H1 (cell line): ENCODE results near the gene SNRNP200. TPM values are rescaled to one million over a fixed set of nuclear protein-coding genes. Genes with fewer than 3 reads are reported as not detected.

Source experiments
- CTCF ChIA-PET: fragments of 300-600 bp; sonication (Branson Sonifier 250); formaldehyde crosslinking; loops from one replicate; lab custom pipeline; 2021; ENCODE audit not compliant: partially characterized antibody; lab: Charles Lee
- POLR2A ChIA-PET: fragments of 300-600 bp; sonication (Branson Sonifier 250); formaldehyde crosslinking; loops from one replicate; lab custom pipeline; 2021; ENCODE audit warnings: inconsistent platforms; ENCODE audit not compliant: partially characterized antibody; lab: Charles Lee
- DNase-seq, 2 experiments: peaks; one replicate each; pipeline versions ENCODE4 v3.0.0 to v3.0.0-alpha.2; 2010 to 2022; ENCODE audit warnings: low spot score in 2 of 2, low read depth in 1 of 2, mixed read lengths in 1 of 2
- FAIRE-seq: peaks from 2 replicates; lab custom pipeline; 2011; peaks lifted over from hg19 to GRCh38; lab: Jason Lieb, UNC
- H2AFZ ChIP-seq: 2 replicates; pipeline ENCODE4 v1.8.1; 2012; ENCODE audit warnings: low read length, inconsistent platforms
- H2AK5ac ChIP-seq: 2 replicates; pipeline ENCODE4 v1.6.1; 2013; ENCODE audit warnings: low read depth, low read length
- H2BK120ac ChIP-seq: replicated peaks from 2 replicates; pipeline ENCODE3; 2013; ENCODE audit warnings: low read depth, low read length, inconsistent platforms
- H2BK12ac ChIP-seq: 2 replicates; pipeline ENCODE4 v1.6.1; 2013; ENCODE audit warnings: low read depth, low read length
- H2BK15ac ChIP-seq: 2 replicates; pipeline ENCODE4 v1.6.1; 2013; ENCODE audit warnings: low read length
- H2BK20ac ChIP-seq: 2 replicates; pipeline ENCODE4 v1.6.1; 2013; ENCODE audit warnings: low read length
- H2BK5ac ChIP-seq: 2 replicates; pipeline ENCODE4 v1.6.1; 2013; ENCODE audit warnings: low read depth, low read length
- H3K14ac ChIP-seq: 2 replicates; pipeline ENCODE4 v1.6.1; 2013; ENCODE audit warnings: inconsistent platforms; ENCODE audit not compliant: insufficient read length
- H3K18ac ChIP-seq: 2 replicates; pipeline ENCODE4 v1.6.1; 2013; ENCODE audit warnings: low read length; ENCODE audit errors: extremely low read depth
- H3K23ac ChIP-seq: 2 replicates; pipeline ENCODE4 v1.6.1; 2013; ENCODE audit warnings: inconsistent platforms; ENCODE audit not compliant: insufficient read length
- H3K23me2 ChIP-seq: 2 replicates; pipeline ENCODE4 v1.6.1; 2013; ENCODE audit warnings: low read depth, low read length
- H3K27ac ChIP-seq: 2 replicates; pipeline ENCODE4 v1.6.1; 2011; ENCODE audit warnings: low read depth, low read length, inconsistent platforms
- H3K27me3 ChIP-seq, 4 experiments: replicated peaks in 1 of 4; 1 replicate in 1 of 4; 2 replicates in 3 of 4; pipeline versions ENCODE4 v1.6.1 to v1.8.1; 2011 to 2013; ENCODE audit warnings: low read length in 3 of 4, mild to moderate bottlenecking in 3 of 4, inconsistent platforms in 2 of 4, mixed read lengths in 2 of 4, moderate library complexity in 1 of 4; ENCODE audit not compliant: control insufficient read depth in 3 of 4, insufficient read depth in 3 of 4; ENCODE audit errors: extremely low read depth in 1 of 4
- H3K36me3 ChIP-seq, 4 experiments: 2 replicates each; pipeline versions ENCODE4 v1.6.1 to v1.8.1; 2011 to 2013; ENCODE audit warnings: mild to moderate bottlenecking in 4 of 4, low read length in 3 of 4, moderate library complexity in 2 of 4, control low read depth in 1 of 4, inconsistent platforms in 1 of 4; ENCODE audit not compliant: insufficient read depth in 4 of 4, control insufficient read depth in 2 of 4
- H3K4ac ChIP-seq: replicated peaks from 2 replicates; pipeline ENCODE3; 2013; ENCODE audit warnings: low read length, low read depth, mixed read lengths, inconsistent platforms; ENCODE audit not compliant: insufficient read length
- H3K4me1 ChIP-seq, 4 experiments: replicated peaks in 1 of 4; 1 replicate in 1 of 4; 2 replicates in 3 of 4; pipeline versions ENCODE4 v1.6.1 to v1.8.1; 2011 to 2013; ENCODE audit warnings: low read length in 3 of 4, inconsistent platforms in 2 of 4, mixed read lengths in 1 of 4; ENCODE audit not compliant: insufficient read depth in 4 of 4, control insufficient read depth in 3 of 4
- H3K4me2 ChIP-seq, 2 experiments: 2 replicates each; pipeline versions ENCODE4 v1.6.1 to v1.8.1; 2011 to 2013; ENCODE audit warnings: low read depth in 2 of 2, low read length in 2 of 2, control low read depth in 1 of 2, inconsistent platforms in 1 of 2, mild to moderate bottlenecking in 1 of 2; ENCODE audit not compliant: insufficient read depth in 1 of 2
- H3K4me3 ChIP-seq, 4 experiments: fragments of 200-600, 300-600 bp in 1 of 4; sonication (generic), shearing (Covaris generic), sonication (Bioruptor Twin) in 1 of 4; 2 replicates each; pipeline versions ENCODE4 v1.5.1 to v1.8.1; 2011 to 2016; ENCODE audit warnings: low read length in 4 of 4, low read depth in 3 of 4, control low read depth in 2 of 4, inconsistent platforms in 2 of 4, mild to moderate bottlenecking in 2 of 4, mixed read lengths in 1 of 4, moderate library complexity in 1 of 4; ENCODE audit not compliant: insufficient read depth in 2 of 4; ENCODE audit errors: extremely low read depth in 1 of 4
- H3K56ac ChIP-seq: replicated peaks from 2 replicates; pipeline ENCODE3; 2013; ENCODE audit warnings: low read depth, mild to moderate bottlenecking, mixed read lengths, low read length, inconsistent platforms; ENCODE audit not compliant: insufficient read length
- H3K79me1 ChIP-seq: 2 replicates; pipeline ENCODE4 v1.6.1; 2013; ENCODE audit warnings: low read depth, low read length, control low read depth
- H3K79me2 ChIP-seq, 2 experiments: 2 replicates each; pipeline versions ENCODE4 v1.6.1 to v1.8.1; 2012 to 2013; ENCODE audit warnings: low read length in 2 of 2, mild to moderate bottlenecking in 2 of 2, inconsistent platforms in 1 of 2; ENCODE audit not compliant: insufficient read depth in 2 of 2, control insufficient read depth in 1 of 2
- H3K9ac ChIP-seq, 4 experiments: replicated peaks in 1 of 4; 1 replicate in 1 of 4; 2 replicates in 3 of 4; pipeline versions ENCODE4 v1.6.1 to v1.8.1; 2011 to 2013; ENCODE audit warnings: low read depth in 3 of 4, low read length in 3 of 4, control low read depth in 2 of 4, mild to moderate bottlenecking in 2 of 4, moderate library complexity in 2 of 4, inconsistent platforms in 1 of 4; ENCODE audit errors: extremely low read depth in 1 of 4
- H3K9me3 ChIP-seq, 2 experiments: 2 replicates each; pipeline versions ENCODE4 v1.6.1 to v1.8.1; 2012 to 2013; ENCODE audit warnings: mild to moderate bottlenecking in 2 of 2, moderate library complexity in 2 of 2, control low read depth in 1 of 2, inconsistent platforms in 1 of 2, low read depth in 1 of 2, low read length in 1 of 2, mixed read lengths in 1 of 2; ENCODE audit not compliant: insufficient read depth in 2 of 2
- H4K20me1 ChIP-seq, 2 experiments: replicated peaks in 1 of 2; 2 replicates each; pipeline versions ENCODE3 to v1.8.1; 2011 to 2013; ENCODE audit warnings: inconsistent platforms in 2 of 2, low read length in 2 of 2, mild to moderate bottlenecking in 1 of 2; ENCODE audit not compliant: insufficient read depth in 2 of 2, control insufficient read depth in 1 of 2
- H4K5ac ChIP-seq: 2 replicates; pipeline ENCODE4 v1.6.1; 2013; ENCODE audit warnings: low read length, low read depth, mixed read lengths, inconsistent platforms; ENCODE audit not compliant: insufficient read length
- H4K8ac ChIP-seq: 2 replicates; pipeline ENCODE4 v1.8.0; 2013; ENCODE audit warnings: mild to moderate bottlenecking, moderate library complexity, low read length, inconsistent platforms; ENCODE audit not compliant: insufficient read depth; ENCODE audit errors: extremely low read depth
- H4K91ac ChIP-seq: replicated peaks from 2 replicates; pipeline ENCODE3; 2013; ENCODE audit warnings: low read length, mixed read lengths, inconsistent platforms; ENCODE audit not compliant: insufficient read length
- EZH2 ChIP-seq: fragments of 200-600 bp; sonication (generic); IDR thresholded peaks from 2 replicates; pipeline ENCODE4 v1.7.1; 2012; ENCODE audit warnings: low read depth, mild to moderate bottlenecking, moderate library complexity, low read length, inconsistent platforms; ENCODE audit not compliant: severe bottlenecking
- WGBS, 2 experiments: shearing (Covaris generic) in 1 of 2; methylation state at CpG; one replicate each; pipeline versions ENCODE4 v1.1.6 to v1.1.7; 2013 to 2015; ENCODE audit warnings: low lambda C conversion rate in 2 of 2, mixed read lengths in 2 of 2, inconsistent platforms in 1 of 2, low coverage in 1 of 2, missing lambda C conversion rate in 1 of 2; ENCODE audit not compliant: insufficient replicate concordance in 2 of 2, insufficient coverage in 1 of 2, insufficient read length in 1 of 2; ENCODE audit errors: extremely low coverage in 1 of 2, missing lambda C conversion rate in 1 of 2; 5-methylcytosine and 5-hydroxymethylcytosine counted together
- polyA plus RNA-seq, 7 experiments: library from polyadenylated mRNA; depleted of rRNA in 3 of 7; stranded (reverse) in 5 of 7; unstranded in 2 of 7; fragments of >200 nt in 5 of 7; fragments of 200-250 nt in 2 of 7; gene quantifications; 1 replicate in 5 of 7; 2 replicates in 1 of 7; 4 replicates in 1 of 7; pipeline versions ENCODE4 v1.2.1 to v1.2.3, GENCODE V29; 2011 to 2013; ENCODE audit warnings: missing spikeins in 2 of 7, mixed read lengths in 2 of 7
- total RNA-seq: library from RNA; stranded (reverse); fragmentation: NEBNext Ultra II Directional; extraction: Animal tissue kit (Norgen Biotek cat#: 25700); gene quantifications from 2 replicates; pipeline ENCODE4 v1.2.1, GENCODE V29; 2021

SNRNP200 gene
- total and polyA plus RNA-seq, 2 of the 8 experiments (the other 6 are each of a cell fraction or from before 2014, with no cell fraction given) = 190 to 289 TPM

GRCh38 chr2:96329874-96330273, 24.5 kb upstream of the SNRNP200 start:
- Histone ChIP-seq H3K79me2 (no peaks in the 10 kb centered on the region), H2BK120ac (no peak overlapping the region), H3K9me3 (no peaks in the 10 kb centered on the region), H2AK5ac (no peak overlapping the region), H3K4ac (no peak overlapping the region), H2AFZ (no peak overlapping the region), H3K23me2 (peaks cover 3% of the 10 kb centered on the region; the same call in 1 of the 2 replicates), H3K9ac (no peak overlapping the region), H3K79me1 (peaks cover 2% of the 10 kb centered on the region; the same call in 1 of the 2 replicates), H3K4me3 (no peak overlapping the region), H3K27ac (no peak overlapping the region), H2BK5ac (no peak overlapping the region), H2BK12ac (no peak overlapping the region), H3K27me3 (no peaks in the 10 kb centered on the region), H4K5ac (no peak overlapping the region), H4K8ac (no peak overlapping the region), H3K18ac (no peak overlapping the region), H3K23ac (no peak overlapping the region), H4K91ac (no peak overlapping the region), H3K14ac (no peak overlapping the region), H3K4me2 (no peak overlapping the region), H3K56ac (no peak overlapping the region), H3K36me3 (peaks cover 0 to 4% (median 2%) of the 10 kb centered on the region in 4 experiments; a peak in 3 of 8 replicates), H3K4me1 (peaks cover 0 to 6% (median 0%) of the 10 kb centered on the region in 4 experiments; a peak in 4 of 7 replicates), H2BK15ac (no peak overlapping the region), H4K20me1 (no peaks in the 10 kb centered on the region), H2BK20ac (no peak overlapping the region)
- no peak for DNase-seq
- no peak for FAIRE-seq
- no peak for TF ChIP-seq EZH2
- CTCF ChIA-PET = no interaction called here
- POLR2A ChIA-PET = interaction anchor here (0.6 to 1.5 kb wide), 2 partner anchors 8 to 13 kb away, joined by 3 to 4 read pairs; no protein-coding TSS in a partner anchor
- 94% methylated on average over 6 of the region's 6 CpGs; no CpG with 5 or more reads in 1 of the 2 experiments for WGBS, 2 experiments
